Measurements from ENCODE around the gene METTL16. TPM values are rescaled to one million over a fixed set of nuclear protein-coding genes. Genes with fewer than 3 reads are reported as not detected.
A peak's percentile ranks its signal among the peaks of the same experiment; 100 is the strongest.

Gene METTL16
- total RNA-seq, 2 donors from 2014 or later = 16.4 to 17.9 TPM

DNA sequence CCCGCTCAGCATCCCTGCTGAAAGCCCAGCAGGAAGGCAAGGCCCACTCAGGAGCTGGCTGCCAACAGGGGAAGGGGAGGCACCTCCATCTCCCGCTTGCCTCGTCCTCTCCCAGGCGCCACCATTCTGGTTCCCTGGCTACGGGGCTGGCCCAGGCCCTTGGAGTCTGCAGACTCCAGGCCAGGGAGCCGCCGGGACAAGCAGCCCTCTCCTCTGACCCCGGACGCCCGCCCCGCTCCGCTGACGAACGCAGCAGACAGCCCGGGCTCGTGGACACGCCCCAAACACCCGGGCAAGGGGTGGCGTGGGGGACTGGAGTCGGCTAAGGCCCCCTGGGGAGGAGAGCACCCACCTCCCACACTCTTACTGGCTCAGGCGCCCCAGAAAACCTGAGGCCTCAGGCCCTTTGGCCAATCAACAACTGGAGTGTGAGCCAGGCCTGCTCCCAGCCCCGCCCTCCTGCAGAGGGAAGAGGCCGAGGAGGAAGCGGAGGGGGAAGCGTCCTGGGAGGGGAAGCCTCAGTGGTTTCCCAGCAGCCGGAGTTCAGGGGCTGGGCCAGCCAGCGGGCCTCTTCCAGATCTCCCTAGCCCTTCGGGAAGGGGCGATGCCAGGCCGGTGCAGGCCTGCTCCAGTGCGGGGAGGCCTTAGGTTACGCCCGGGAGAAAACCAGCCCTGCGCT, 115.0 kb downstream of the METTL16 start:
- Histone ChIP-seq H3K4me1 (peaks cover 0 to 62% of the 10 kb centered on the region in 2 donors), H3K4me3 (peak overlapping the region; percentile 19 to 47), H3K27me3 (no peaks in the 10 kb centered on the region), H3K36me3 (no peaks in the 10 kb centered on the region), H3K9me3 (no peaks in the 10 kb centered on the region), H3K27ac (peak overlapping the region; percentile 99 to 100)
- no peak for TF ChIP-seq CTCF (IDR thresholded peaks at IDR 0.05)
- peak; percentile 97 for DNase-seq (ENCODE audit: low spot score)

DNA sequence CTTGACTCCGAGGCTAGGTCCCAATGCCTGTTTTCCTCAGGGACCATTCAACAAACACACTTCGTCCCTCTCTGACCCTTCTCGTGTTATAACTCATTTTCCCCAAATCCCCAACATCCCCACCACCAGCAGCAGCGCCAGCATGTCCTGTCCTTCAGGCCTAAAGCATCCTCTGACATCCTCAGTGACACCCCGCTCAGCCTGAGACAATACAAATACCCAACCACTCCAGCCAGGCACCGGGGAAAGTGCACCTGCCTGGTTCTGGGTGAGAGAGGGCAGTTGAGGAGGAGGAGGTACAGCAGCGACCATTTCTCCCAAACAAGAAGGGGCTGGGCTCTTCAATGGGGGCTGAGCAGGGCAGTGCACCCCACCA, 115.5 kb downstream of the METTL16 start:
- Histone ChIP-seq H3K4me1 (peaks cover 0 to 67% of the 10 kb centered on the region in 2 donors), H3K4me3 (peak overlapping the region; percentile 19 to 47), H3K27me3 (no peaks in the 10 kb centered on the region), H3K9me3 (no peaks in the 10 kb centered on the region), H3K27ac (peak overlapping the region; percentile 99 to 100), H3K36me3 (no peaks in the 10 kb centered on the region)
- no peak for DNase-seq (ENCODE audit: low spot score)
- no peak for TF ChIP-seq CTCF (IDR thresholded peaks at IDR 0.05)

- Histone ChIP-seq H3K27me3 (no peaks in the 10 kb centered on the region), H3K4me1 (peaks cover 0 to 74% of the 10 kb centered on the region in 2 donors), H3K4me3 (peak overlapping the region in 1 of 2 donors; percentile 47), H3K36me3 (no peaks in the 10 kb centered on the region), H3K27ac (peak overlapping the region; percentile 99 to 100), H3K9me3 (no peaks in the 10 kb centered on the region)
- TF ChIP-seq CTCF (IDR thresholded peaks at IDR 0.05) = no peak
- no peak for DNase-seq (ENCODE audit: low spot score)
Observed at GRCh38 chr17:2395258-2396181, 116.2 kb downstream of the METTL16 start.

- TF ChIP-seq CTCF (IDR thresholded peaks at IDR 0.05) = no peak
- Histone ChIP-seq H3K9me3 (no peaks in the 10 kb centered on the region), H3K36me3 (no peaks in the 10 kb centered on the region), H3K4me3 (no peak overlapping the region), H3K27me3 (no peaks in the 10 kb centered on the region), H3K4me1 (peaks cover 0 to 81% of the 10 kb centered on the region in 2 donors), H3K27ac (peak overlapping the region; percentile 99 to 100)
- DNase-seq (ENCODE audit: low spot score) = no peak
Observed at GRCh38 chr17:2394775-2395201, 116.9 kb downstream of the METTL16 start.

GRCh38 chr17:2393954-2394749, 117.5 kb downstream of the METTL16 start:
- Histone ChIP-seq H3K4me3 (peak overlapping the region; percentile 64 to 84), H3K9me3 (no peaks in the 10 kb centered on the region), H3K27ac (peak overlapping the region; percentile 99 to 100), H3K4me1 (peaks cover 0 to 79% of the 10 kb centered on the region in 2 donors), H3K27me3 (no peaks in the 10 kb centered on the region), H3K36me3 (no peaks in the 10 kb centered on the region)
- no peak for DNase-seq (ENCODE audit: low spot score)
- no peak for TF ChIP-seq CTCF (IDR thresholded peaks at IDR 0.05)

Data from right atrium auricular region (tissue), 2 donors.